IMR-90 (cell line): Measurements from ENCODE around the gene TTI1.

Experiments
- BHLHE40 ChIP-seq: fragments of 150-350 bp; IDR thresholded peaks from 2 replicates; pipeline ENCODE4 v1.6.1; 2016; ENCODE audit warnings: mild to moderate bottlenecking, low read depth, low read length
- ELK1 ChIP-seq: fragments of 150-350 bp; IDR thresholded peaks from 2 replicates; pipeline ENCODE4 v1.6.1; 2016; ENCODE audit warnings: low read depth, mild to moderate bottlenecking, low read length, moderate library complexity, borderline replicate concordance
- FOS ChIP-seq: fragments of 150-350 bp; IDR thresholded peaks from 2 replicates; pipeline ENCODE4 v1.6.1; 2016; ENCODE audit warnings: low read depth, low read length
- MAZ ChIP-seq: IDR thresholded peaks from 2 replicates; pipeline ENCODE4 v1.6.1; 2012; ENCODE audit warnings: low read depth, mild to moderate bottlenecking, low read length, improper control_type of control experiment, moderate library complexity, borderline replicate concordance
- MXI1 ChIP-seq: IDR thresholded peaks from 2 replicates; pipeline ENCODE4 v1.6.1; 2012; ENCODE audit warnings: low read depth, mild to moderate bottlenecking, low read length, moderate library complexity, borderline replicate concordance
- NFE2L2 ChIP-seq: fragments of 150-350 bp; IDR thresholded peaks from 2 replicates; pipeline ENCODE4 v1.6.1; 2016; ENCODE audit warnings: low read depth, mild to moderate bottlenecking, low read length
- POLR2A ChIP-seq: IDR thresholded peaks from 2 replicates; pipeline ENCODE4 v1.6.1; 2012; ENCODE audit warnings: mild to moderate bottlenecking, low read depth, low read length
- RAD21 ChIP-seq: IDR thresholded peaks from 2 replicates; pipeline ENCODE4 v1.6.1; 2012; ENCODE audit warnings: low read length, improper control_type of control experiment
- RFX5 ChIP-seq: IDR thresholded peaks from 2 replicates; pipeline ENCODE4 v1.8.0; 2012; ENCODE audit warnings: low read depth, mild to moderate bottlenecking, low read length, moderate library complexity
- SMC3 ChIP-seq: fragments of 150-350 bp; IDR thresholded peaks from 2 replicates; pipeline ENCODE4 v1.6.1; 2016; ENCODE audit warnings: low read depth, mild to moderate bottlenecking, antibody characterized with exemption, low read length, moderate library complexity
- TF ChIP-seq, protein P1 (sequence below): conservative IDR thresholded peaks from 2 replicates; pipeline ENCODE4 v1.5.1; 2012; ENCODE audit warnings: mild to moderate bottlenecking, low read depth, low read length, improper control_type of control experiment

GRCh38 chr20:38011696-38012095, 21.6 kb downstream of the TTI1 start:
- TF ChIP-seq, protein P1, sequence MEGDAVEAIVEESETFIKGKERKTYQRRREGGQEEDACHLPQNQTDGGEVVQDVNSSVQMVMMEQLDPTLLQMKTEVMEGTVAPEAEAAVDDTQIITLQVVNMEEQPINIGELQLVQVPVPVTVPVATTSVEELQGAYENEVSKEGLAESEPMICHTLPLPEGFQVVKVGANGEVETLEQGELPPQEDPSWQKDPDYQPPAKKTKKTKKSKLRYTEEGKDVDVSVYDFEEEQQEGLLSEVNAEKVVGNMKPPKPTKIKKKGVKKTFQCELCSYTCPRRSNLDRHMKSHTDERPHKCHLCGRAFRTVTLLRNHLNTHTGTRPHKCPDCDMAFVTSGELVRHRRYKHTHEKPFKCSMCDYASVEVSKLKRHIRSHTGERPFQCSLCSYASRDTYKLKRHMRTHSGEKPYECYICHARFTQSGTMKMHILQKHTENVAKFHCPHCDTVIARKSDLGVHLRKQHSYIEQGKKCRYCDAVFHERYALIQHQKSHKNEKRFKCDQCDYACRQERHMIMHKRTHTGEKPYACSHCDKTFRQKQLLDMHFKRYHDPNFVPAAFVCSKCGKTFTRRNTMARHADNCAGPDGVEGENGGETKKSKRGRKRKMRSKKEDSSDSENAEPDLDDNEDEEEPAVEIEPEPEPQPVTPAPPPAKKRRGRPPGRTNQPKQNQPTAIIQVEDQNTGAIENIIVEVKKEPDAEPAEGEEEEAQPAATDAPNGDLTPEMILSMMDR: no peak
- TF ChIP-seq POLR2A (no peak), FOS (no peak), MXI1 (no peak), BHLHE40 (no peak), ELK1 (no peak), RAD21 (no peak), NFE2L2 (no peak), MAZ (no peak), SMC3 (no peak), RFX5 (no peak)
